H9 (cell line): ENCODE measurements around the gene DPYD. TPM values are rescaled to one million over a fixed set of nuclear protein-coding genes. Genes with fewer than 3 reads are reported as not detected.

Experiments
- DNase-seq: peaks from one replicate; pipeline ENCODE4 v3.0.0-alpha.2; 2017
- H2AFZ ChIP-seq: one replicate; pipeline ENCODE4 v1.6.1; 2013; ENCODE audit warnings: mild to moderate bottlenecking, low read length, control low read depth, moderate library complexity
- H2AK5ac ChIP-seq: 2 replicates; pipeline ENCODE4 v1.6.1; 2013; ENCODE audit warnings: low read length, control low read depth, mixed read lengths; ENCODE audit not compliant: insufficient read length
- H2BK120ac ChIP-seq: one replicate; pipeline ENCODE4 v1.6.1; 2013; ENCODE audit warnings: low read depth, mild to moderate bottlenecking, low read length, control low read depth, inconsistent platforms; ENCODE audit not compliant: poor library complexity, severe bottlenecking
- H2BK12ac ChIP-seq: 2 replicates; pipeline ENCODE4 v1.6.1; 2013; ENCODE audit warnings: low read length, control low read depth, mixed read lengths, low read depth; ENCODE audit not compliant: insufficient read length
- H2BK15ac ChIP-seq: 2 replicates; pipeline ENCODE4 v1.6.1; 2013; ENCODE audit warnings: low read depth, low read length, control low read depth
- H2BK20ac ChIP-seq: one replicate; pipeline ENCODE4 v1.6.1; 2013; ENCODE audit warnings: low read depth, mild to moderate bottlenecking, low read length, control low read depth, inconsistent platforms; ENCODE audit not compliant: poor library complexity, severe bottlenecking
- H2BK5ac ChIP-seq: 2 replicates; pipeline ENCODE4 v1.6.1; 2013; ENCODE audit warnings: low read length, control low read depth, mixed read lengths; ENCODE audit not compliant: insufficient read length
- H3K14ac ChIP-seq: 2 replicates; pipeline ENCODE4 v1.6.1; 2013; ENCODE audit warnings: low read length, control low read depth; ENCODE audit not compliant: insufficient read depth
- H3K18ac ChIP-seq: 2 replicates; pipeline ENCODE4 v1.6.1; 2013; ENCODE audit warnings: low read depth, mild to moderate bottlenecking, mixed read lengths, low read length, control low read depth; ENCODE audit not compliant: insufficient read length
- H3K23ac ChIP-seq: 2 replicates; pipeline ENCODE4 v1.6.1; 2013; ENCODE audit warnings: low read length, control low read depth, mixed read lengths, low read depth; ENCODE audit not compliant: insufficient read length
- H3K23me2 ChIP-seq: 2 replicates; pipeline ENCODE4 v1.6.1; 2013; ENCODE audit warnings: low read depth, mild to moderate bottlenecking, mixed read lengths, low read length, control low read depth; ENCODE audit not compliant: insufficient read length, poor library complexity, severe bottlenecking
- H3K27ac ChIP-seq: 2 replicates; pipeline ENCODE4 v1.5.1; 2013; ENCODE audit warnings: low read length, control low read depth, mixed read lengths, low read depth; ENCODE audit not compliant: insufficient read length
- H3K27me3 ChIP-seq: 2 replicates; pipeline ENCODE4 v1.6.1; 2013; ENCODE audit warnings: low read length, control low read depth, inconsistent platforms; ENCODE audit not compliant: insufficient read depth
- H3K4ac ChIP-seq: 2 replicates; pipeline ENCODE4 v1.6.1; 2013; ENCODE audit warnings: low read depth, mild to moderate bottlenecking, control low read depth, inconsistent platforms, low read length, moderate library complexity
- H3K4me1 ChIP-seq: 2 replicates; pipeline ENCODE4 v1.6.1; 2013; ENCODE audit warnings: low read length, control low read depth, inconsistent platforms; ENCODE audit not compliant: insufficient read depth
- H3K4me2 ChIP-seq: 2 replicates; pipeline ENCODE4 v1.6.1; 2013; ENCODE audit warnings: low read length, control low read depth, mixed read lengths; ENCODE audit not compliant: insufficient read length, insufficient read depth
- H3K56ac ChIP-seq: 2 replicates; pipeline ENCODE4 v1.6.1; 2013; ENCODE audit warnings: low read depth, mild to moderate bottlenecking, mixed read lengths, low read length, control low read depth; ENCODE audit not compliant: insufficient read length
- H3K79me1 ChIP-seq: 2 replicates; pipeline ENCODE4 v1.6.1; 2013; ENCODE audit warnings: low read depth, mild to moderate bottlenecking, moderate library complexity, low read length, control low read depth, inconsistent platforms; ENCODE audit not compliant: insufficient read depth, poor library complexity, severe bottlenecking
- H3K79me2 ChIP-seq: 2 replicates; pipeline ENCODE4 v1.6.1; 2013; ENCODE audit warnings: low read length, control low read depth, inconsistent platforms; ENCODE audit not compliant: insufficient read depth
- H3K9ac ChIP-seq: 2 replicates; pipeline ENCODE4 v1.6.1; 2013; ENCODE audit warnings: low read length, control low read depth, mixed read lengths; ENCODE audit not compliant: insufficient read length; ENCODE audit errors: extremely low read depth
- H3K9me3 ChIP-seq: one replicate; pipeline ENCODE4 v1.6.1; 2013; ENCODE audit warnings: low read depth, low read length, inconsistent platforms; ENCODE audit not compliant: control insufficient read depth
- H3T11ph ChIP-seq: one replicate; pipeline ENCODE4 v1.6.1; 2013; ENCODE audit warnings: mild to moderate bottlenecking, low read length, control low read depth, inconsistent platforms
- H4K20me1 ChIP-seq: one replicate; pipeline ENCODE4 v1.6.1; 2013; ENCODE audit not compliant: control insufficient read depth, insufficient read length, insufficient read depth
- H4K5ac ChIP-seq: 2 replicates; pipeline ENCODE4 v1.6.1; 2013; ENCODE audit warnings: low read depth, mild to moderate bottlenecking, mixed read lengths, low read length, control low read depth; ENCODE audit not compliant: insufficient read length
- H4K8ac ChIP-seq: replicated peaks from 2 replicates; pipeline ENCODE4 v1.6.1; 2013; ENCODE audit warnings: low read length, control low read depth, mixed read lengths, low read depth; ENCODE audit not compliant: insufficient read length
- H4K91ac ChIP-seq: 2 replicates; pipeline ENCODE4 v1.6.1; 2013; ENCODE audit warnings: low read depth, mild to moderate bottlenecking, moderate library complexity, mixed read lengths, low read length, control low read depth; ENCODE audit not compliant: insufficient read length
- H3K27ac Mint-ChIP-seq, 3 experiments: 2 replicates in 2 of 3; 3 replicates in 1 of 3; pipeline ENCODE4 v1.8.0; 2020 to 2021; ENCODE audit warnings: mixed read lengths in 3 of 3, mild to moderate bottlenecking in 1 of 3, moderate library complexity in 1 of 3
- H3K27me3 Mint-ChIP-seq: 2 replicates; pipeline ENCODE4 v1.8.0; 2021; ENCODE audit warnings: low read depth, mild to moderate bottlenecking, moderate library complexity, mixed read lengths
- H3K36me3 Mint-ChIP-seq, 3 experiments: 2 replicates in 2 of 3; 3 replicates in 1 of 3; pipeline ENCODE4 v1.8.0; 2020 to 2021; ENCODE audit warnings: low read depth in 3 of 3, mixed read lengths in 3 of 3; ENCODE audit not compliant: insufficient read depth in 1 of 3
- H3K4me1 Mint-ChIP-seq, 2 experiments: 2 replicates each; pipeline ENCODE4 v1.8.0; 2020; ENCODE audit warnings: mixed read lengths in 2 of 2
- H3K4me3 Mint-ChIP-seq, 2 experiments: 2 replicates in 1 of 2; 3 replicates in 1 of 2; pipeline ENCODE4 v1.8.0; 2020 to 2021; ENCODE audit warnings: mild to moderate bottlenecking in 2 of 2, mixed read lengths in 2 of 2, moderate library complexity in 1 of 2
- H3K9me3 Mint-ChIP-seq, 2 experiments: 2 replicates in 1 of 2; 3 replicates in 1 of 2; pipeline ENCODE4 v1.8.0; 2020; ENCODE audit warnings: mild to moderate bottlenecking in 2 of 2, mixed read lengths in 2 of 2, moderate library complexity in 1 of 2
- WGBS: extraction: QIAGEN DNeasy Blood & Tissue Kit; methylation state at CpG from one replicate; pipeline ENCODE4 v1.1.7; 2013; ENCODE audit warnings: missing lambda C conversion rate, low lambda C conversion rate, mixed read lengths; ENCODE audit not compliant: insufficient read length; ENCODE audit errors: extremely low coverage; 5-methylcytosine and 5-hydroxymethylcytosine counted together
- total RNA-seq: library from RNA; stranded (reverse); gene quantifications from 2 replicates; pipeline ENCODE4 v1.2.1, GENCODE V29; 2021
- TF ChIP-seq, protein P1 (sequence below): fragments of 200-600 bp; sonication (generic); conservative IDR thresholded peaks from 3 replicates; pipeline ENCODE4 v1.8.0; 2021; ENCODE audit warnings: antibody characterized with exemption, mild to moderate bottlenecking

DPYD gene
- total RNA-seq, 1 experiment from 2014 or later, result 0.37 TPM

DNA sequence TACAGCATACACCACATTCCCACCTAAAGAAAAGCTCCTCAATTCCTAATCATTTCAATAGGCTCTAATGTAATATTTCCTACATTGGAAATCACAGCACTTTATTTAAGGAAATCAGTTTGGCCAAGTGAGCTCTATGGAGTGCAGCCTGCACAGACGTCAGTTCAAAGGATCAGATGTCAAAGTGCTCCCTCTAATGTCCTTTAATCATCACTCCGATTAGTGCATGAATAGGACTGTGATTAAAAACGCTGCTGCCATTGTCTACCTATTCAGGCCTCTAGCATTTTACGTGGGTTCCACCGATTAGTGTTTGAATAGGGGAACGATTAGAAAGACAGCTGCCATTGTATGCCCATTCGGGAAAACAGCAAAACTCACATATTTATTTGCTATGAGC lies 50.2 kb downstream of the DPYD start:
- Mint-ChIP-seq H3K9me3 (no peaks in the 10 kb centered on the region), H3K4me3 (no peak overlapping the region), H3K27me3 (no peaks in the 10 kb centered on the region), H3K27ac (no peak overlapping the region), H3K36me3 (no peaks in the 10 kb centered on the region), H3K4me1 (0 out of 4 replicates have a peak, but pooled peaks cover 0 to 3% of the 10 kb centered on the region in 2 experiments)
- Histone ChIP-seq H4K5ac (no peak overlapping the region), H3K23ac (no peak overlapping the region), H4K8ac (no peak overlapping the region), H3K79me2 (no peaks in the 10 kb centered on the region), H3K9ac (no peak overlapping the region), H3K14ac (no peak overlapping the region), H4K20me1 (no peaks in the 10 kb centered on the region), H3K56ac (no peak overlapping the region), H2BK15ac (no peak overlapping the region), H3K18ac (no peak overlapping the region), H3K27ac (no peak overlapping the region), H2BK5ac (no peak overlapping the region), H2BK20ac (no peak overlapping the region), H2AFZ (no peak overlapping the region), H2AK5ac (no peak overlapping the region), H4K91ac (no peak overlapping the region), H3K27me3 (no peaks in the 10 kb centered on the region), H3K79me1 (no peaks in the 10 kb centered on the region), H2BK12ac (no peak overlapping the region), H3K4me1 (no peaks in the 10 kb centered on the region), H3K4ac (no peak overlapping the region), H2BK120ac (no peak overlapping the region), H3K23me2 (no peaks in the 10 kb centered on the region), H3T11ph (no peak overlapping the region), H3K4me2 (no peak overlapping the region), H3K9me3 (no peaks in the 10 kb centered on the region)
- WGBS, result no CpG with 5 or more reads among the region's 7 CpGs
- TF ChIP-seq, protein P1, sequence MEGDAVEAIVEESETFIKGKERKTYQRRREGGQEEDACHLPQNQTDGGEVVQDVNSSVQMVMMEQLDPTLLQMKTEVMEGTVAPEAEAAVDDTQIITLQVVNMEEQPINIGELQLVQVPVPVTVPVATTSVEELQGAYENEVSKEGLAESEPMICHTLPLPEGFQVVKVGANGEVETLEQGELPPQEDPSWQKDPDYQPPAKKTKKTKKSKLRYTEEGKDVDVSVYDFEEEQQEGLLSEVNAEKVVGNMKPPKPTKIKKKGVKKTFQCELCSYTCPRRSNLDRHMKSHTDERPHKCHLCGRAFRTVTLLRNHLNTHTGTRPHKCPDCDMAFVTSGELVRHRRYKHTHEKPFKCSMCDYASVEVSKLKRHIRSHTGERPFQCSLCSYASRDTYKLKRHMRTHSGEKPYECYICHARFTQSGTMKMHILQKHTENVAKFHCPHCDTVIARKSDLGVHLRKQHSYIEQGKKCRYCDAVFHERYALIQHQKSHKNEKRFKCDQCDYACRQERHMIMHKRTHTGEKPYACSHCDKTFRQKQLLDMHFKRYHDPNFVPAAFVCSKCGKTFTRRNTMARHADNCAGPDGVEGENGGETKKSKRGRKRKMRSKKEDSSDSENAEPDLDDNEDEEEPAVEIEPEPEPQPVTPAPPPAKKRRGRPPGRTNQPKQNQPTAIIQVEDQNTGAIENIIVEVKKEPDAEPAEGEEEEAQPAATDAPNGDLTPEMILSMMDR, result no peak
- no peak for DNase-seq
